Retina (tissue), 1 donor: ENCODE results near the gene IQCK.
"Not testable (repeated sequence)": the region's sequence is repeated elsewhere in the genome, so short reads cannot be mapped to it uniquely, and the experiment has no call there.

ENCODE experiments used
- DNase-seq: peaks from one replicate; pipeline ENCODE4 v3.0.0-alpha.2; 2016

IQCK gene

GRCh38 chr16:19700319-19700781 is 17.7 kb upstream of the IQCK start:
- no peak for DNase-seq

GRCh38 chr16:19701091-19701490 is 17.0 kb upstream of the IQCK start:
- no peak for DNase-seq

GRCh38 chr16:19703172-19703889 is 14.7 kb upstream of the IQCK start:
- DNase-seq: no peak

- no peak for DNase-seq
Observed at GRCh38 chr16:19704321-19705145, 13.5 kb upstream of the IQCK start.

GRCh38 chr16:19705146-19705501 is 12.9 kb upstream of the IQCK start:
- no peak for DNase-seq

GRCh38 chr16:19705843-19706242 is 12.2 kb upstream of the IQCK start:
- no peak for DNase-seq

GRCh38 chr16:19706846-19707245 is 11.2 kb upstream of the IQCK start:
- no peak for DNase-seq

GRCh38 chr16:19707569-19708295 is 10.3 kb upstream of the IQCK start:
- no peak for DNase-seq

- DNase-seq: no peak
Observed at GRCh38 chr16:19708296-19709205, 9.5 kb upstream of the IQCK start.

GRCh38 chr16:19709381-19710136 is 8.5 kb upstream of the IQCK start:
- no peak for DNase-seq

- DNase-seq: no peak
Observed at GRCh38 chr16:19710191-19710908, 7.7 kb upstream of the IQCK start.

GRCh38 chr16:19710991-19711545 is 7.0 kb upstream of the IQCK start:
- no peak for DNase-seq

- DNase-seq: no peak
Observed at GRCh38 chr16:19711643-19712042, 6.4 kb upstream of the IQCK start.

GRCh38 chr16:19712418-19713058 is 5.5 kb upstream of the IQCK start:
- no peak for DNase-seq

GRCh38 chr16:19713697-19714096 is 4.4 kb upstream of the IQCK start:
- no peak for DNase-seq

GRCh38 chr16:19715566-19715965 is 2.5 kb upstream of the IQCK start:
- no peak for DNase-seq

- no peak for DNase-seq
Observed at GRCh38 chr16:19716183-19716582, 1.9 kb upstream of the IQCK start.

GRCh38 chr16:19716728-19717127 is 1.3 kb upstream of the IQCK start:
- not testable (repeated sequence) for DNase-seq

- DNase-seq: no peak
Observed at GRCh38 chr16:19717314-19717713, 757 bp upstream of the IQCK start.

- DNase-seq: no peak
Observed at GRCh38 chr16:19718624-19718965, 524 bp downstream of the IQCK start.
